ENCODE results near the gene GARNL3. TPM values are rescaled to one million over a fixed set of nuclear protein-coding genes. Genes with fewer than 3 reads are reported as not detected.

The GARNL3 gene
- total and polyA plus RNA-seq, 3 experiments from 2014 or later = 0.25 to 3.5 (median 2.5) TPM

- Histone ChIP-seq H3K4me1 (ENCODE audit: insufficient read depth, low read length) (no peaks in the 10 kb centered on the region), H3K4me3 (ENCODE audit: low read length) (no peak overlapping the region), H3K36me3 (ENCODE audit: insufficient read depth, low read length) (no peaks in the 10 kb centered on the region), H3K27me3 (ENCODE audit: insufficient read depth, low read length, poor library complexity, severe bottlenecking) (peaks cover 10% of the 10 kb centered on the region), H3K27ac (ENCODE audit: low read depth, low read length) (no peak overlapping the region), H3K9me3 (ENCODE audit: low read length) (no peaks in the 10 kb centered on the region)
- Mint-ChIP-seq H3K36me3 (no peaks in the 10 kb centered on the region), H3K27me3 (peaks cover 20 to 36% of the 10 kb centered on the region in 2 donors), H3K4me1 (peaks cover 0 to under 1% (median 0%) of the 10 kb centered on the region in 3 donors), H3K27ac (no peak overlapping the region), H3K9me3 (no peaks in the 10 kb centered on the region), H3K4me3 (no peak overlapping the region)
- CTCF ChIA-PET = no interaction called here
- DNase-seq = no peak
- POLR2A ChIA-PET = no interaction called here
These were observed 139.1 kb downstream of the GARNL3 start for GRCh38 chr9:127403507-127404192.

- H3K36me3 ChIP-seq (ENCODE audit: insufficient read depth, low read length) = no peaks in the 10 kb centered on the region
- H3K27ac ChIP-seq (ENCODE audit: low read depth, low read length) = no peak overlapping the region
- Mint-ChIP-seq H3K27ac (no peak overlapping the region), H3K27me3 (peaks cover 14 to 29% of the 10 kb centered on the region in 2 donors), H3K36me3 (no peaks in the 10 kb centered on the region), H3K9me3 (no peaks in the 10 kb centered on the region), H3K4me3 (no peak overlapping the region), H3K4me1 (no peaks in the 10 kb centered on the region)
- CTCF ChIA-PET = interaction anchor here (0.5 kb wide), 1 partner anchor 9 kb away, joined by 3 read pairs; no protein-coding TSS in a partner anchor
- peaks cover 4% of the 10 kb centered on the region for H3K27me3 ChIP-seq (ENCODE audit: insufficient read depth, low read length, poor library complexity, severe bottlenecking)
- H3K4me3 ChIP-seq (ENCODE audit: low read length) = no peak overlapping the region
- H3K4me1 ChIP-seq (ENCODE audit: insufficient read depth, low read length) = no peaks in the 10 kb centered on the region
- POLR2A ChIA-PET = no interaction called here
- H3K9me3 ChIP-seq (ENCODE audit: low read length) = no peaks in the 10 kb centered on the region
- peak in 1 of 5 donors; percentile 47 for DNase-seq
These were observed 140.1 kb downstream of the GARNL3 start for GRCh38 chr9:127404631-127405030.

- Mint-ChIP-seq H3K4me1 (no peaks in the 10 kb centered on the region), H3K27ac (no peak overlapping the region), H3K27me3 (peaks cover 14 to 25% of the 10 kb centered on the region in 2 donors), H3K9me3 (no peaks in the 10 kb centered on the region), H3K4me3 (no peak overlapping the region), H3K36me3 (no peaks in the 10 kb centered on the region)
- peak in 1 of 5 donors; percentile 37 for DNase-seq
- POLR2A ChIA-PET = no interaction called here
- Histone ChIP-seq H3K36me3 (ENCODE audit: insufficient read depth, low read length) (no peaks in the 10 kb centered on the region), H3K9me3 (ENCODE audit: low read length) (no peaks in the 10 kb centered on the region), H3K27me3 (ENCODE audit: insufficient read depth, low read length, poor library complexity, severe bottlenecking) (peaks cover 4% of the 10 kb centered on the region), H3K4me1 (ENCODE audit: insufficient read depth, low read length) (no peaks in the 10 kb centered on the region), H3K27ac (ENCODE audit: low read depth, low read length) (no peak overlapping the region), H3K4me3 (ENCODE audit: low read length) (no peak overlapping the region)
- CTCF ChIA-PET = interaction anchor here (0.6 kb wide), 1 partner anchor 31 kb away, joined by 3 read pairs; no protein-coding TSS in a partner anchor
These were observed 141.0 kb downstream of the GARNL3 start for GRCh38 chr9:127405344-127406125.

GRCh38 chr9:127406799-127407491 is 142.4 kb downstream of the GARNL3 start:
- DNase-seq = no peak

GRCh38 chr9:127407492-127407843 is 142.9 kb downstream of the GARNL3 start:
- POLR2A ChIA-PET = interaction anchor here (0.6 kb wide), 1 partner anchor 748 kb away, joined by 3 read pairs; no protein-coding TSS in a partner anchor

More at GRCh38 chr9:127406799-127407491, 142.4 kb downstream of the GARNL3 start:
- H3K9me3 ChIP-seq (ENCODE audit: low read length) = no peaks in the 10 kb centered on the region
- H3K4me3 Mint-ChIP-seq = no peak overlapping the region
- H3K27ac ChIP-seq (ENCODE audit: low read depth, low read length) = no peak overlapping the region
- no peaks in the 10 kb centered on the region for H3K36me3 Mint-ChIP-seq
- no peak overlapping the region for H3K27ac Mint-ChIP-seq
- H3K4me1 ChIP-seq (ENCODE audit: insufficient read depth, low read length) = no peaks in the 10 kb centered on the region
- no peaks in the 10 kb centered on the region for H3K4me1 Mint-ChIP-seq
- POLR2A ChIA-PET = no interaction called here
- no peaks in the 10 kb centered on the region for H3K9me3 Mint-ChIP-seq
- CTCF ChIA-PET = interaction anchor here (1.8 kb wide), 1 partner anchor 10 kb away, joined by 6 read pairs; the partner anchor contains the start of gene SLC2A8
- no peaks in the 10 kb centered on the region for H3K36me3 ChIP-seq (ENCODE audit: insufficient read depth, low read length)
- peaks cover 8 to 25% of the 10 kb centered on the region in 2 donors for H3K27me3 Mint-ChIP-seq
- H3K4me3 ChIP-seq (ENCODE audit: low read length) = no peak overlapping the region
- H3K27me3 ChIP-seq (ENCODE audit: insufficient read depth, low read length, poor library complexity, severe bottlenecking) = peaks cover 4% of the 10 kb centered on the region

GRCh38 chr9:127411122-127411521 is 146.5 kb downstream of the GARNL3 start:
- ChIA-PET POLR2A (no interaction called here), CTCF (no interaction called here)
- Mint-ChIP-seq H3K27me3 (peaks cover 7 to 42% of the 10 kb centered on the region in 2 donors), H3K4me3 (no peak overlapping the region), H3K27ac (no peak overlapping the region), H3K9me3 (no peaks in the 10 kb centered on the region), H3K4me1 (no peaks in the 10 kb centered on the region), H3K36me3 (no peaks in the 10 kb centered on the region)
- Histone ChIP-seq H3K27me3 (ENCODE audit: insufficient read depth, low read length, poor library complexity, severe bottlenecking) (no peaks in the 10 kb centered on the region), H3K4me3 (ENCODE audit: low read length) (no peak overlapping the region), H3K4me1 (ENCODE audit: insufficient read depth, low read length) (no peaks in the 10 kb centered on the region), H3K36me3 (ENCODE audit: insufficient read depth, low read length) (no peaks in the 10 kb centered on the region), H3K9me3 (ENCODE audit: low read length) (no peaks in the 10 kb centered on the region), H3K27ac (ENCODE audit: low read depth, low read length) (no peak overlapping the region)
- no peak for DNase-seq

More at GRCh38 chr9:127407492-127407843, 142.9 kb downstream of the GARNL3 start:
- Histone ChIP-seq H3K27me3 (ENCODE audit: insufficient read depth, low read length, poor library complexity, severe bottlenecking) (no peaks in the 10 kb centered on the region), H3K9me3 (ENCODE audit: low read length) (no peaks in the 10 kb centered on the region), H3K36me3 (ENCODE audit: insufficient read depth, low read length) (no peaks in the 10 kb centered on the region), H3K27ac (ENCODE audit: low read depth, low read length) (no peak overlapping the region), H3K4me3 (ENCODE audit: low read length) (no peak overlapping the region), H3K4me1 (ENCODE audit: insufficient read depth, low read length) (no peaks in the 10 kb centered on the region)
- H3K27ac Mint-ChIP-seq = no peak overlapping the region
- peaks cover 10 to 27% of the 10 kb centered on the region in 2 donors for H3K27me3 Mint-ChIP-seq
- H3K4me3 Mint-ChIP-seq = no peak overlapping the region
- DNase-seq = no peak
- no peaks in the 10 kb centered on the region for H3K36me3 Mint-ChIP-seq
- no peaks in the 10 kb centered on the region for H3K4me1 Mint-ChIP-seq
- no peaks in the 10 kb centered on the region for H3K9me3 Mint-ChIP-seq
- CTCF ChIA-PET = interaction anchor here (1.8 kb wide), 1 partner anchor 11 kb away, joined by 6 read pairs; the partner anchor contains the start of gene SLC2A8

- Histone ChIP-seq H3K9me3 (ENCODE audit: low read length) (no peaks in the 10 kb centered on the region), H3K27me3 (ENCODE audit: insufficient read depth, low read length, poor library complexity, severe bottlenecking) (no peaks in the 10 kb centered on the region), H3K4me3 (ENCODE audit: low read length) (no peak overlapping the region), H3K36me3 (ENCODE audit: insufficient read depth, low read length) (no peaks in the 10 kb centered on the region), H3K4me1 (ENCODE audit: insufficient read depth, low read length) (no peaks in the 10 kb centered on the region), H3K27ac (ENCODE audit: low read depth, low read length) (no peak overlapping the region)
- Mint-ChIP-seq H3K9me3 (no peaks in the 10 kb centered on the region), H3K27ac (no peak overlapping the region), H3K4me3 (no peak overlapping the region), H3K4me1 (peaks cover 0 to 2% (median 0%) of the 10 kb centered on the region in 3 donors), H3K27me3 (peaks cover 4 to 31% of the 10 kb centered on the region in 2 donors), H3K36me3 (no peaks in the 10 kb centered on the region)
- ChIA-PET CTCF (interaction anchor here (0.9 kb wide), 1 partner anchor 201 kb away, joined by 3 read pairs; no protein-coding TSS in a partner anchor), POLR2A (no interaction called here)
- DNase-seq = no peak
These were observed 150.6 kb downstream of the GARNL3 start for GRCh38 chr9:127415141-127415540.
